Endothelial cell of umbilical vein (primary cell): Measurements from ENCODE around the gene MARS1. TPM values are rescaled to one million over a fixed set of nuclear protein-coding genes. Genes with fewer than 3 reads are reported as not detected.

ENCODE experiments used
- BruUV-seq: library from RNA; stranded (reverse); fragments of 400-500 nt; replicated peaks from 2 replicates; lab custom pipeline; 2021; lab: Mats Ljungman, UMichigan
- CTCF ChIA-PET: fragments of 300-600, 350-600 bp; sonication (Branson Sonifier 250); formaldehyde crosslinking; loops from one replicate; lab custom pipeline; 2021; ENCODE audit warnings: antibody characterized with exemption, inconsistent platforms; lab: Charles Lee
- POLR2A ChIA-PET: fragments of 300-600, 350-600 bp; sonication (Branson Sonifier 250); formaldehyde crosslinking; loops from one replicate; lab custom pipeline; 2021; ENCODE audit warnings: antibody characterized with exemption, inconsistent platforms; lab: Charles Lee
- DNase-seq: peaks from one replicate; pipeline ENCODE4 v3.0.0-alpha.2; 2011; ENCODE audit warnings: low read depth, low spot score
- FAIRE-seq: peaks from 2 replicates; lab custom pipeline; 2011; peaks lifted over from hg19 to GRCh38; lab: Jason Lieb, UNC
- H2AFZ ChIP-seq: 2 replicates; pipeline ENCODE4 v1.6.0; 2012; ENCODE audit warnings: low read depth, low read length, control low read depth, inconsistent platforms
- H3K27ac ChIP-seq: 2 replicates; pipeline ENCODE4 v1.5.1; 2011; ENCODE audit warnings: low read depth, mild to moderate bottlenecking, control low read depth, low read length, moderate library complexity; ENCODE audit not compliant: insufficient read depth
- H3K27me3 ChIP-seq, 2 experiments: 2 replicates each; pipeline versions ENCODE4 v1.6.0 to v1.6.1; 2011; ENCODE audit warnings: low read length in 2 of 2, mixed read lengths in 1 of 2; ENCODE audit not compliant: control insufficient read depth in 2 of 2, insufficient read depth in 2 of 2
- H3K36me3 ChIP-seq, 2 experiments: 2 replicates in 1 of 2; 3 replicates in 1 of 2; pipeline ENCODE4 v1.5.1; 2011; ENCODE audit warnings: low read length in 2 of 2, mild to moderate bottlenecking in 1 of 2, moderate library complexity in 1 of 2; ENCODE audit not compliant: control insufficient read depth in 2 of 2, insufficient read depth in 2 of 2; ENCODE audit errors: extremely low read depth in 1 of 2
- H3K4me1 ChIP-seq: 3 replicates; pipeline ENCODE4 v1.5.1; 2011; ENCODE audit warnings: mild to moderate bottlenecking, low read length; ENCODE audit not compliant: control insufficient read depth, insufficient read depth; ENCODE audit errors: extremely low read depth
- H3K4me2 ChIP-seq: 2 replicates; pipeline ENCODE4 v1.6.1; 2011; ENCODE audit warnings: low read length, control low read depth, mixed read lengths; ENCODE audit not compliant: insufficient read depth
- H3K4me3 ChIP-seq, 3 experiments: fragments of 200-600 bp in 1 of 3; sonication (generic), shearing (Covaris generic) in 1 of 3; replicated peaks in 1 of 3; 2 replicates each; pipeline ENCODE4 v1.5.1; 2011 to 2016; ENCODE audit warnings: control low read depth in 3 of 3, low read length in 3 of 3, mild to moderate bottlenecking in 2 of 3, inconsistent platforms in 1 of 3, low read depth in 1 of 3, moderate library complexity in 1 of 3; ENCODE audit not compliant: insufficient read depth in 1 of 3
- H3K79me2 ChIP-seq: 2 replicates; pipeline ENCODE4 v1.6.0; 2012; ENCODE audit warnings: low read length, inconsistent platforms; ENCODE audit not compliant: control insufficient read depth, insufficient read depth
- H3K9ac ChIP-seq: replicated peaks from 2 replicates; pipeline ENCODE3; 2011; ENCODE audit warnings: low read length, control low read depth; ENCODE audit not compliant: insufficient read depth; ENCODE audit errors: extremely low read depth
- H3K9me1 ChIP-seq: replicated peaks from 3 replicates; pipeline ENCODE4 v1.6.0; 2011; ENCODE audit warnings: mild to moderate bottlenecking, low read length; ENCODE audit not compliant: control insufficient read depth, insufficient read depth; ENCODE audit errors: extremely low read depth
- H3K9me3 ChIP-seq: replicated peaks from 2 replicates; pipeline ENCODE4 v1.5.1; 2012; ENCODE audit warnings: low read length, inconsistent platforms; ENCODE audit not compliant: control insufficient read depth, insufficient read depth
- H4K20me1 ChIP-seq: replicated peaks from 2 replicates; pipeline ENCODE3; 2011; ENCODE audit warnings: mild to moderate bottlenecking, low read length; ENCODE audit not compliant: control insufficient read depth, insufficient read depth; ENCODE audit errors: extremely low read depth
- EZH2 ChIP-seq: IDR thresholded peaks from 2 replicates; pipeline ENCODE4 v1.6.1; 2012; ENCODE audit warnings: borderline replicate concordance, low read depth, mild to moderate bottlenecking, moderate library complexity, low read length, inconsistent platforms; ENCODE audit not compliant: severe bottlenecking
- FOS ChIP-seq: IDR thresholded peaks from 2 replicates; pipeline ENCODE4 v1.6.1; 2011; ENCODE audit warnings: mild to moderate bottlenecking, low read length, moderate library complexity, borderline replicate concordance; ENCODE audit not compliant: insufficient read depth
- GATA2 ChIP-seq: IDR thresholded peaks from 2 replicates; pipeline ENCODE4 v1.7.0; 2011; ENCODE audit warnings: low read depth, mild to moderate bottlenecking, moderate library complexity, mixed read lengths, low read length; ENCODE audit not compliant: insufficient read length, insufficient read depth
- JUN ChIP-seq: IDR thresholded peaks from 2 replicates; pipeline ENCODE4 v1.6.1; 2011; ENCODE audit warnings: borderline replicate concordance, low read depth; ENCODE audit not compliant: insufficient read length, insufficient read depth
- MYC ChIP-seq: IDR thresholded peaks from one replicate; pipeline ENCODE4 v1.6.1; 2011; ENCODE audit warnings: mild to moderate bottlenecking, low read depth, low read length
- POLR2A ChIP-seq: IDR thresholded peaks from 2 replicates; pipeline ENCODE4 v1.6.1; 2012; ENCODE audit warnings: low read depth, mild to moderate bottlenecking, control low read depth, low read length
- POLR2AphosphoS5 ChIP-seq: IDR thresholded peaks from 2 replicates; pipeline ENCODE4 v1.6.1; 2012; ENCODE audit warnings: low read depth, mild to moderate bottlenecking, control low read depth, low read length, moderate library complexity; ENCODE audit not compliant: insufficient read depth
- dilution Hi-C: fragments of 300-500 bp; cut with MboI; formaldehyde crosslinking; loops from one replicate; pipeline ENCODE4 v1.15.0; 2019; ENCODE audit warnings: low sequenced_read_pairs; ENCODE audit not compliant: extremely low pct_ligation_motif_present
- intact Hi-C: fragments of 100-400 bp; cut with micrococcal nuclease; formaldehyde crosslinking; loops from one replicate; pipeline ENCODE4 v1.10.0; 2022
- polyA plus RNA-seq, 4 experiments: library from polyadenylated mRNA; depleted of rRNA in 3 of 4; stranded (reverse) in 3 of 4; unstranded in 1 of 4; fragments of >200 nt; gene quantifications; 2 replicates each; pipeline versions ENCODE4 v1.2.1 to v1.2.3, GENCODE V29; 2011 to 2012; ENCODE audit warnings: missing spikeins in 1 of 4
- total RNA-seq: library from RNA; stranded (reverse); gene quantifications from 2 replicates; pipeline ENCODE4 v1.2.3, GENCODE V29; 2021
- TF ChIP-seq, protein P1 (sequence below), 2 donors: IDR thresholded peaks; 1 replicate in 1 of 2; 2 replicates in 1 of 2; pipeline ENCODE4 v1.5.1; 2011; ENCODE audit warnings: low read length in 2 of 2, mild to moderate bottlenecking in 2 of 2, moderate library complexity in 2 of 2, control low read depth in 1 of 2, inconsistent platforms in 1 of 2, low read depth in 1 of 2; ENCODE audit not compliant: insufficient read depth in 1 of 2; ENCODE audit errors: extremely low read depth in 1 of 2
- TF ChIP-seq, protein P2 (sequence below): IDR thresholded peaks from 2 replicates; pipeline ENCODE4 v1.6.1; 2011; ENCODE audit not compliant: insufficient read depth, insufficient read length

MARS1 gene
- total and polyA plus RNA-seq, 2 donors (not counting 3 experiments of a cell fraction or from before 2014, with no cell fraction given), result 118 to 212 TPM

DNA sequence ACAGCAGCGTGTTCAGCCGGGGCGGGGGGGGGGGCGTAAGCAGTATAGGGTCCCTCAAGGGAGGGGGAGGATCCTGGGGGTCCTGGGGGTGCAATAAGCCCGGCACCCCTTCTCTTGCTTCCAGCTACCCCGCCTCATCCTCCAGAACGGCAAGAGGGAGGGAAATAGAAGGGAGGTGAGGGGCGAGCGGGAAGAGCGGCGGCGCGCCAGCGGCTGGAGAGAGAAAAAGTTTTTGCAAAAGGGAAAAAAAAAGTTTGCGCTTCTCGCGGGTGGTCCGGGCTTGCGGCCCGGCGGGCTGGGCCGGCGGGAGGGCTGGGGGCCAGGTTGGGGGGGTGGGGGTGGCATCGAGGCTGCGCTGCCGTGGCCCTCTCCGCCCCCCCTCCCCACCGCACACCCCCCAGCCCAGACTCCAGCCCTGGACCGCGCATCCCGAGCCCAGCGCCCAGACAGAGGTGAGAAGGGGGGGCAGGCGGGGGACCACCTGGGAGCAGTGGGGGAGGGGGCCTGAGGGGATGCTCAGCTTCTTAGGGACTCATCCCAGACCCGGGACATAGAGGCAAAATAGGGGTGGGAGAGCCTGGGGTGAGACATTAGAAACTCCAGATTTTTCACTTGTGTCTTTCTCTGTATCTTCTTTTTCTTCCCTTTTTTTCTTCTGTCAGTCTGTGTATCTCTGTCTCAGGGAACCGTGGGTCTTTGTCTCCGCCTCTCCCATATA is 28.0 kb upstream of the MARS1 start, which contains the start of gene GLI1:
TSS of gene GLI1 (plus strand) at position 36 of the 718 bp plus-strand sequence. CDS start 3,907 bp downstream, outside the sequence.
- peaks cover 5 to 10% of the 10 kb centered on the region in 2 experiments for H3K27me3 ChIP-seq
- no peaks in the 10 kb centered on the region for H3K9me1 ChIP-seq
- CTCF ChIA-PET, result interaction anchor here (0.6 to 2.0 kb wide), 30 partner anchors 9 to 1486 kb away, joined by 3 to 27 read pairs (median 4); partner anchors contain the start of genes B4GALNT1, RAB5B and SHMT2
- FAIRE-seq (no peak), DNase-seq (no peak)
- H3K36me3 ChIP-seq, result no peaks in the 10 kb centered on the region
- peaks cover 14% of the 10 kb centered on the region for H3K4me1 ChIP-seq
- no peaks in the 10 kb centered on the region for H3K9me3 ChIP-seq
- peak within 1 kb of the TSS; percentile 37 to 63 (median 55) for H3K4me3 ChIP-seq
- dilution Hi-C loops (no loop called here), intact Hi-C loops (loop anchor here (1.0 to 2.0 kb wide), 2 partner anchors 28 to 161 kb away; partner anchors contain the start of gene MARS1)
- H3K79me2 ChIP-seq, result no peaks in the 10 kb centered on the region
- peak within 1 kb of the TSS; percentile 92 for H2AFZ ChIP-seq
- peak within 1 kb of the TSS; percentile 36 for H3K9ac ChIP-seq
- peak within 1 kb of the TSS; percentile 25 for H3K27ac ChIP-seq
- TF ChIP-seq GATA2 (no peak), EZH2 (peak; percentile 10), POLR2A (no peak)
- no TSS peak for BruUV-seq
- POLR2A ChIA-PET, result no interaction called here
- H3K4me2 ChIP-seq, result peak within 1 kb of the TSS; percentile 79
- H4K20me1 ChIP-seq, result no peaks in the 10 kb centered on the region

DNA sequence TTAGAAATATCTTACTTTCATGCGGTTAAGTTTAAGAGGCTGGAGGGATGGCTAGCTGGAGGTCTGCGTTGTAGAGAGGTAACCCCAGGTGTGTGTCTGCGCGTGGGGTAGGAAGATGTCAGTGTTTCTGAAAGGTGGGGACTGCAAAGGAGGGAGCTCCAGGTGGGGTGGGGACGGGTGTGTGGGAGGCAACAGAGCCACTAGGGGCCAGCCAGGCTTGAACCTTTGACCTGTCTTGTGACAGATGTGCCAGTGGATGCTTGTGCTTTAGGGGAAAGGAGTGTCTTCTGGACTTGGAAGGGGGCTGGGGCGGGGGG is 27.4 kb upstream of the MARS1 start:
- FAIRE-seq, result no peak
- H3K4me1 ChIP-seq, result peaks cover 14% of the 10 kb centered on the region
- POLR2A ChIA-PET, result interaction anchor here (0.6 kb wide), 1 partner anchor 146 kb away, joined by 4 read pairs; no protein-coding TSS in a partner anchor
- dilution Hi-C loops (no loop called here), intact Hi-C loops (no loop called here)
- no peak for DNase-seq
- H3K9me3 ChIP-seq, result no peaks in the 10 kb centered on the region
- no peak overlapping the region for H3K27ac ChIP-seq
- H3K4me2 ChIP-seq, result no peak overlapping the region
- no peak overlapping the region for H3K4me3 ChIP-seq
- H3K9ac ChIP-seq, result no peak overlapping the region
- CTCF ChIA-PET, result no interaction called here
- no peak overlapping the region for H2AFZ ChIP-seq
- no peaks in the 10 kb centered on the region for H3K9me1 ChIP-seq
- no peaks in the 10 kb centered on the region for H3K79me2 ChIP-seq
- H3K27me3 ChIP-seq, result peaks cover 5 to 10% of the 10 kb centered on the region in 2 experiments
- no peaks in the 10 kb centered on the region for H3K36me3 ChIP-seq
- BruUV-seq, result no TSS peak
- TF ChIP-seq POLR2A, result no peak
- no peak for TF ChIP-seq MYC
- no peak for TF ChIP-seq EZH2
- TF ChIP-seq, protein P1, sequence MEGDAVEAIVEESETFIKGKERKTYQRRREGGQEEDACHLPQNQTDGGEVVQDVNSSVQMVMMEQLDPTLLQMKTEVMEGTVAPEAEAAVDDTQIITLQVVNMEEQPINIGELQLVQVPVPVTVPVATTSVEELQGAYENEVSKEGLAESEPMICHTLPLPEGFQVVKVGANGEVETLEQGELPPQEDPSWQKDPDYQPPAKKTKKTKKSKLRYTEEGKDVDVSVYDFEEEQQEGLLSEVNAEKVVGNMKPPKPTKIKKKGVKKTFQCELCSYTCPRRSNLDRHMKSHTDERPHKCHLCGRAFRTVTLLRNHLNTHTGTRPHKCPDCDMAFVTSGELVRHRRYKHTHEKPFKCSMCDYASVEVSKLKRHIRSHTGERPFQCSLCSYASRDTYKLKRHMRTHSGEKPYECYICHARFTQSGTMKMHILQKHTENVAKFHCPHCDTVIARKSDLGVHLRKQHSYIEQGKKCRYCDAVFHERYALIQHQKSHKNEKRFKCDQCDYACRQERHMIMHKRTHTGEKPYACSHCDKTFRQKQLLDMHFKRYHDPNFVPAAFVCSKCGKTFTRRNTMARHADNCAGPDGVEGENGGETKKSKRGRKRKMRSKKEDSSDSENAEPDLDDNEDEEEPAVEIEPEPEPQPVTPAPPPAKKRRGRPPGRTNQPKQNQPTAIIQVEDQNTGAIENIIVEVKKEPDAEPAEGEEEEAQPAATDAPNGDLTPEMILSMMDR (IDR thresholded peaks at IDR 0.05; ENCODE audit: extremely low read depth in 1 of 2, insufficient read depth in 1 of 2, low read depth in 1 of 2, low read length in 2 of 2), result no peak
- TF ChIP-seq POLR2AphosphoS5, result no peak
- no peak for TF ChIP-seq FOS
- TF ChIP-seq, protein P2, sequence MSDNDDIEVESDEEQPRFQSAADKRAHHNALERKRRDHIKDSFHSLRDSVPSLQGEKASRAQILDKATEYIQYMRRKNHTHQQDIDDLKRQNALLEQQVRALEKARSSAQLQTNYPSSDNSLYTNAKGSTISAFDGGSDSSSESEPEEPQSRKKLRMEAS, result no peak
- no peak for TF ChIP-seq GATA2
- TF ChIP-seq JUN, result no peak
- H4K20me1 ChIP-seq, result no peaks in the 10 kb centered on the region
